22Rv1 (cell line): ENCODE measurements around the gene GAL3ST1.

Experiments
- ZFX ChIP-seq: fragments of 450-650 bp; IDR thresholded peaks from 2 replicates; pipeline ENCODE4 v1.6.1; 2017; ENCODE audit warnings: antibody characterized with exemption, borderline replicate concordance
- TF ChIP-seq, protein P1 (sequence below): fragments of 450-650 bp; IDR thresholded peaks from 2 replicates; pipeline ENCODE4 v1.5.1; 2017; ENCODE audit warnings: mild to moderate bottlenecking

DNA sequence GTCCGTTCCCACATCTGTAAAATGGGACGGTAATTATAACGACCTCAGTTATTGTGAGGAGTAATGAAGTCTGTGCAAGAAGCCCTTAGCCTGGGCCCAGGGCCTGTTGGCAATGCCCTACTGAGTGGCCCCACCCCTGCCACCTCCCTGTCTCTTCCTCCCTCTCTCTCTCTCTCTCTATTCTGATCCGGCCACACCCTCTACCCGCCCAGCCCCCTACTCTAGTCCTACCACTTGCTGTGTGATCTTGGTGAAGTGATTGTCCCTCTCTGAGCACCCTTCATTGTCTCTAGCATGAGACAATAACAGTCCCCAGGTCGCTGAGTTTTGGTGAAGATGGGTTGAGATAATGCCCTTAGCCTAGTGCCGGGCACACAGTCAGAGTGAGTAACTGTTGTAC lies 20.5 kb downstream of the GAL3ST1 start:
- TF ChIP-seq, protein P1, sequence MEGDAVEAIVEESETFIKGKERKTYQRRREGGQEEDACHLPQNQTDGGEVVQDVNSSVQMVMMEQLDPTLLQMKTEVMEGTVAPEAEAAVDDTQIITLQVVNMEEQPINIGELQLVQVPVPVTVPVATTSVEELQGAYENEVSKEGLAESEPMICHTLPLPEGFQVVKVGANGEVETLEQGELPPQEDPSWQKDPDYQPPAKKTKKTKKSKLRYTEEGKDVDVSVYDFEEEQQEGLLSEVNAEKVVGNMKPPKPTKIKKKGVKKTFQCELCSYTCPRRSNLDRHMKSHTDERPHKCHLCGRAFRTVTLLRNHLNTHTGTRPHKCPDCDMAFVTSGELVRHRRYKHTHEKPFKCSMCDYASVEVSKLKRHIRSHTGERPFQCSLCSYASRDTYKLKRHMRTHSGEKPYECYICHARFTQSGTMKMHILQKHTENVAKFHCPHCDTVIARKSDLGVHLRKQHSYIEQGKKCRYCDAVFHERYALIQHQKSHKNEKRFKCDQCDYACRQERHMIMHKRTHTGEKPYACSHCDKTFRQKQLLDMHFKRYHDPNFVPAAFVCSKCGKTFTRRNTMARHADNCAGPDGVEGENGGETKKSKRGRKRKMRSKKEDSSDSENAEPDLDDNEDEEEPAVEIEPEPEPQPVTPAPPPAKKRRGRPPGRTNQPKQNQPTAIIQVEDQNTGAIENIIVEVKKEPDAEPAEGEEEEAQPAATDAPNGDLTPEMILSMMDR: no peak
- no peak for TF ChIP-seq ZFX
